Activated B cell treated with CpG ODN at 0.5 μM for 24 hours (primary cell): ENCODE data around the gene DISC1. TPM values are rescaled to one million over a fixed set of nuclear protein-coding genes. Genes with fewer than 3 reads are reported as not detected.

Experiments used
- ATAC-seq: fragments of 200-7000 bp; cut with Tn5 transposase; one replicate; pipeline ENCODE4 v1.10.0; 2021; ENCODE audit warnings: low read depth, mild to moderate bottlenecking, moderate library complexity
- CTCF ChIA-PET: fragments of 350-600 bp; sonication (Branson Sonifier 250); formaldehyde crosslinking; loops from one replicate; lab custom pipeline; 2021; ENCODE audit warnings: antibody characterized with exemption; lab: Charles Lee
- POLR2A ChIA-PET: fragments of 350-600 bp; sonication (Branson Sonifier 250); formaldehyde crosslinking; loops from one replicate; lab custom pipeline; 2021; ENCODE audit warnings: antibody characterized with exemption; lab: Charles Lee
- DNase-seq: peaks from one replicate; pipeline ENCODE4 v3.0.0; 2022
- H3K27ac Mint-ChIP-seq: one replicate; pipeline ENCODE4 v1.8.0; 2020; ENCODE audit warnings: mixed read lengths
- H3K27me3 Mint-ChIP-seq: one replicate; pipeline ENCODE4 v1.8.0; 2021; ENCODE audit warnings: mixed read lengths
- H3K36me3 Mint-ChIP-seq: one replicate; pipeline ENCODE4 v1.8.0; 2021; ENCODE audit warnings: low read depth, mixed read lengths
- H3K4me1 Mint-ChIP-seq: one replicate; pipeline ENCODE4 v1.8.0; 2021; ENCODE audit warnings: mixed read lengths
- H3K4me3 Mint-ChIP-seq: one replicate; pipeline ENCODE4 v1.8.0; 2020; ENCODE audit warnings: mild to moderate bottlenecking, mixed read lengths
- H3K9me3 Mint-ChIP-seq: one replicate; pipeline ENCODE4 v1.8.0; 2020; ENCODE audit warnings: mixed read lengths
- intact Hi-C: fragments of 100-400 bp; cut with micrococcal nuclease; formaldehyde crosslinking; loops from one replicate; pipeline ENCODE4 v1.15.1; 2024
- total RNA-seq: library from RNA; stranded (reverse); gene quantifications from 2 replicates; pipeline ENCODE4 v1.2.3, GENCODE V29; 2022
- TF ChIP-seq, protein P1 (sequence below): fragments of 200-600 bp; IDR thresholded peaks from one replicate; pipeline ENCODE4 v1.8.0; 2022; ENCODE audit warnings: antibody characterized with exemption, mild to moderate bottlenecking

DISC1 gene
- total RNA-seq, 1 donor from 2014 or later: 2.4 TPM

DNA sequence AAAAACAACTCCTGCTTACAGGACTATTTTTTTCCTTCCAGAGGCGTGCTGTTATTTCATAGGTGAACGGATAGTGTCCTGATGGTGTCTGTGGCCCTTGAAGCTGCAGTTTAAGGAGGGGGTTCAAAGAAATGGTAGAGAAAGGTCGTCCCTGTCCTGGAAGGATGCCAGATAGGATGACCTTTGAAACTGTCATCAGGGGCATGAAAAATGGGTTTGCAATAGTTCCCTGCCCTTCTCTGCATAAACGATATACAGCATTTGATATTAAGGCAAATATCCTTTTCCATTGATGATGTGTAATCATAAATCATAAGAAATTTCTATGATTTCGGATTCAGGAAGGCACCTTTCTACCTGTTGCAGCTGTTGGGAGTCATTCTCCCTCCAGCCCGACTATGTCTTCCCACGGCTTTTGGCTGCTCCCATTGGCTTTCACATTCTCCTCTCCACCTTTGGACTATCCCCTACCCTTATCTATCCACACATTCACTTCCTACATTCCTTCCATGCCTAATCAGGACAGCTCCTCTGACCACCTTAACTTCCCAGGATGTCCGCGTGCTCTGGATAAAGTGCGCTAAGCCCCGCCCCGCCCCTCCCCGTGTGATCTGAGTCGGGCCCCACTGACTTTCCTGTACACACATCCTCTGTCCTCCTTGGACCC lies 209.8 kb downstream of the DISC1 start:
- ChIA-PET POLR2A (no interaction called here), CTCF (no interaction called here)
- no peaks in the 10 kb centered on the region for H3K4me1 Mint-ChIP-seq
- DNase-seq (no peak), ATAC-seq (no peak)
- peaks cover 1% of the 10 kb centered on the region for H3K27me3 Mint-ChIP-seq
- no peaks in the 10 kb centered on the region for H3K9me3 Mint-ChIP-seq
- TF ChIP-seq, protein P1, sequence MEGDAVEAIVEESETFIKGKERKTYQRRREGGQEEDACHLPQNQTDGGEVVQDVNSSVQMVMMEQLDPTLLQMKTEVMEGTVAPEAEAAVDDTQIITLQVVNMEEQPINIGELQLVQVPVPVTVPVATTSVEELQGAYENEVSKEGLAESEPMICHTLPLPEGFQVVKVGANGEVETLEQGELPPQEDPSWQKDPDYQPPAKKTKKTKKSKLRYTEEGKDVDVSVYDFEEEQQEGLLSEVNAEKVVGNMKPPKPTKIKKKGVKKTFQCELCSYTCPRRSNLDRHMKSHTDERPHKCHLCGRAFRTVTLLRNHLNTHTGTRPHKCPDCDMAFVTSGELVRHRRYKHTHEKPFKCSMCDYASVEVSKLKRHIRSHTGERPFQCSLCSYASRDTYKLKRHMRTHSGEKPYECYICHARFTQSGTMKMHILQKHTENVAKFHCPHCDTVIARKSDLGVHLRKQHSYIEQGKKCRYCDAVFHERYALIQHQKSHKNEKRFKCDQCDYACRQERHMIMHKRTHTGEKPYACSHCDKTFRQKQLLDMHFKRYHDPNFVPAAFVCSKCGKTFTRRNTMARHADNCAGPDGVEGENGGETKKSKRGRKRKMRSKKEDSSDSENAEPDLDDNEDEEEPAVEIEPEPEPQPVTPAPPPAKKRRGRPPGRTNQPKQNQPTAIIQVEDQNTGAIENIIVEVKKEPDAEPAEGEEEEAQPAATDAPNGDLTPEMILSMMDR: no peak
- no peak overlapping the region for H3K4me3 Mint-ChIP-seq
- no peak overlapping the region for H3K27ac Mint-ChIP-seq
- intact Hi-C loops: no loop called here
- no peaks in the 10 kb centered on the region for H3K36me3 Mint-ChIP-seq

- TF ChIP-seq, protein P1: no peak
- DNase-seq (no peak), ATAC-seq (no peak)
- ChIA-PET POLR2A (no interaction called here), CTCF (no interaction called here)
- Mint-ChIP-seq H3K27me3 (peaks cover 1% of the 10 kb centered on the region), H3K4me3 (no peak overlapping the region), H3K9me3 (no peaks in the 10 kb centered on the region), H3K27ac (no peak overlapping the region), H3K36me3 (no peaks in the 10 kb centered on the region), H3K4me1 (peaks cover 7% of the 10 kb centered on the region)
- intact Hi-C loops: no loop called here
Observed at GRCh38 chr1:231838521-231838920, 211.9 kb downstream of the DISC1 start.

DNA sequence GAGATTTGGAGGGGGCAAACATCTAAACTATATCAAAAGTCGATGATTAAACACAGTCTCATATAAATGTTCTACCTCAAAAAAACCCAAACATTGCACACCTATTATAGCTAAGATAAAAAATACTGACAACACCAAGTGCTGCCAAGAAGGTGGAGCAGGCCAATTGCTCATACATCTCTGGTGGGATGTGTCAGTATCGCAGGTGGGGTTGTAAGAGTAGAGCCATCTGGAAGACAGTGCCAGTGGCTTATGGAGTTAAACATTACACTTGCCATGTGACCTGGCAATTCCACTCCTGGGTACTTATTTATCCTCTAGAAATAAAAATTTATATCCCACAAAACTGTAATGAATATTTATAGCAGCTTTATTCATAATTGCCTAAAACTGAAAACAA lies 213.4 kb downstream of the DISC1 start:
- no peak for DNase-seq
- CTCF ChIA-PET: no interaction called here
- no peak overlapping the region for H3K27ac Mint-ChIP-seq

DNA sequence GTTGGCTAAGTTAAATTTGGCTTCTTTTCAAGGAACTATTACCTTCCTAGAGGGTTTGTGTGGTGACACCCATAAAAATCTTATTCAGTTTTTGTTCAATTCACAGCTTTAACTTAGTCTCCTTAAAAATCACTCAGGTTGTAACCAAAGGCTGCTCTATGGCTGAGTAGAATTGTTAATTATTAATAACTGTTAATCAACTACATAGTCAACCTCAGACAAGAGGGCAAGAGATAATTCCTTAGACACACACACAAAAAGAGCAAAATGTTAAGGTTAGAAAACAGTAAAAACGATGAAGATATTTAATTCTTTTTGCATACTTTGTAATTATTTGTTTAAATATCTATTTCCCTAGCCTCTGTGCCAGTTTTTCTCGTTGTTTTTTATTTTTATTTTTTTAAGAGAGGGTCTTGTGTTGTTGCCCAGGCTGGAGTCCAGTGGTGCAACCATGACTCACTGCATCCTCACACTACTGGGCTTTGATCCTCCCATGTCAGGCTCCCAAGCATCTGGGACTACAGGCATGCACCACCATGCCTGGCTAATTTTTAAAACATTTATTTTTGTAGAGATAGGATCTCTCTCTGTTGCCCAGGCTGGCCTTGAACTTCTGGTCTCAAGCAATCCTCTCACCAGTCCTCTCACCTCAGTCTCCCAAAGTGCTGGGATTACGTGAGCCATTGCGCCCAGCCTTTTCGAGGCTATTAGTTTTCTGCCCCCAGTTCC lies 215.2 kb downstream of the DISC1 start:
- DNase-seq: no peak
- H3K27me3 Mint-ChIP-seq: peaks cover 1% of the 10 kb centered on the region
- intact Hi-C loops: no loop called here
- ATAC-seq: no peak
- no peak overlapping the region for H3K27ac Mint-ChIP-seq
- H3K36me3 Mint-ChIP-seq: no peaks in the 10 kb centered on the region
- ChIA-PET POLR2A (no interaction called here), CTCF (no interaction called here)
- TF ChIP-seq, protein P1: no peak
- H3K4me3 Mint-ChIP-seq: no peak overlapping the region
- H3K9me3 Mint-ChIP-seq: no peaks in the 10 kb centered on the region
- H3K4me1 Mint-ChIP-seq: peaks cover 28% of the 10 kb centered on the region

More for the DNA sequence above, 213.4 kb downstream of the DISC1 start:
- intact Hi-C loops: no loop called here
- Mint-ChIP-seq H3K36me3 (no peaks in the 10 kb centered on the region), H3K4me1 (peaks cover 21% of the 10 kb centered on the region), H3K9me3 (no peaks in the 10 kb centered on the region), H3K27me3 (peaks cover 1% of the 10 kb centered on the region), H3K4me3 (no peak overlapping the region)
- ATAC-seq: no peak
- POLR2A ChIA-PET: no interaction called here
- TF ChIP-seq, protein P1: no peak

DNA sequence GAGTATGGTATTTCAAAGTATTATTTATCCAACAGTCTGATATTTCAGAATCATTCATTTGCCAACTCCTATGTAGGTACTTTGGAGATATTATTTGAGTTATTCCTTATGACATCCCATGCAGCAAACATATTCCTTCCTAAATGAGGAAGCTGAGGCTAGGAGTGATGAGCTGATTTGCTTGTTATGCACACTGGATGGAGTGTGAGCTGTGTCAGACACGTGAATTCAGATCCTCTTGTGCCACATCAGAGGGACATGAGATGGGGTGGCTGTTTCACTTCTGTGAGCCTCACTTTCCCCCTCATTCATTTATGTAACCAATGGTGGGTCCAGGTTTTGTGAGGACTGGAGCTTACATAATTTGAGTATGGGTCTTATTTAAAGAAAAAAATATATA lies 215.9 kb downstream of the DISC1 start:
- ATAC-seq (no peak), DNase-seq (no peak)
- TF ChIP-seq, protein P1: no peak
- Mint-ChIP-seq H3K9me3 (no peaks in the 10 kb centered on the region), H3K27ac (no peak overlapping the region), H3K4me3 (no peak overlapping the region), H3K4me1 (peaks cover 28% of the 10 kb centered on the region), H3K36me3 (no peaks in the 10 kb centered on the region), H3K27me3 (peaks cover 1% of the 10 kb centered on the region)
- ChIA-PET CTCF (no interaction called here), POLR2A (no interaction called here)
- intact Hi-C loops: no loop called here
